IMR-90 (cell line): ENCODE results near the gene UNC5B. TPM values are rescaled to one million over a fixed set of nuclear protein-coding genes. Genes with fewer than 3 reads are reported as not detected.

Experiments used
- ATAC-seq: fragments of 200-7000 bp; cut with Tn5 transposase; 2 replicates; pipeline ENCODE4 v1.9.1; 2020; ENCODE audit warnings: low read depth, mild to moderate bottlenecking, moderate library complexity
- BruUV-seq: library from RNA; stranded (reverse); fragments of 400-500 nt; replicated peaks from 2 replicates; lab custom pipeline; 2021; lab: Mats Ljungman, UMichigan
- CTCF ChIA-PET: fragments of 300-600 bp; formaldehyde crosslinking; extraction: SDS; loops from one replicate; lab custom pipeline; 2021; ENCODE audit warnings: antibody characterized with exemption; lab: Yijun Ruan, JAX
- POLR2A ChIA-PET: fragments of 300-600 bp; sonication (Branson Sonifier 250); formaldehyde crosslinking; loops from one replicate; lab custom pipeline; 2022; ENCODE audit warnings: antibody characterized with exemption; ENCODE audit not compliant: unreplicated experiment; lab: Charles Lee
- DNase-seq: peaks from one replicate; pipeline ENCODE4 v3.0.0; 2013
- H2AFZ ChIP-seq: replicated peaks from 2 replicates; pipeline ENCODE3; 2013; ENCODE audit warnings: low read length, mild to moderate bottlenecking; ENCODE audit not compliant: poor library complexity
- H2AK5ac ChIP-seq: 2 replicates; pipeline ENCODE4 v1.6.1; 2013; ENCODE audit warnings: low read depth, low read length, inconsistent platforms
- H2AK9ac ChIP-seq: replicated peaks from 2 replicates; pipeline ENCODE3; 2013; ENCODE audit warnings: mild to moderate bottlenecking, low read depth, low read length, moderate library complexity; ENCODE audit not compliant: poor library complexity
- H2BK120ac ChIP-seq: 2 replicates; pipeline ENCODE4 v1.6.1; 2013; ENCODE audit warnings: low read depth, low read length, inconsistent platforms
- H2BK15ac ChIP-seq: 3 replicates; pipeline ENCODE4 v1.6.1; 2013; ENCODE audit warnings: low read depth, low read length, inconsistent platforms
- H2BK20ac ChIP-seq: 2 replicates; pipeline ENCODE4 v1.6.1; 2013; ENCODE audit warnings: low read depth, mild to moderate bottlenecking, inconsistent platforms, low read length, moderate library complexity
- H2BK5ac ChIP-seq: 2 replicates; pipeline ENCODE4 v1.6.1; 2013; ENCODE audit warnings: mild to moderate bottlenecking, low read depth, low read length, inconsistent platforms; ENCODE audit not compliant: poor library complexity, severe bottlenecking
- H3K14ac ChIP-seq: replicated peaks from 2 replicates; pipeline ENCODE4 v1.6.1; 2013; ENCODE audit warnings: low read depth, low read length, inconsistent platforms
- H3K18ac ChIP-seq: 2 replicates; pipeline ENCODE4 v1.6.1; 2013; ENCODE audit warnings: low read depth, low read length, control low read depth
- H3K23ac ChIP-seq: 2 replicates; pipeline ENCODE4 v1.6.1; 2013; ENCODE audit warnings: low read depth, low read length, inconsistent platforms
- H3K27ac ChIP-seq: 2 replicates; pipeline ENCODE4 v1.5.1; 2013; ENCODE audit warnings: mild to moderate bottlenecking, control low read depth, low read length; ENCODE audit not compliant: insufficient read depth
- H3K27me3 ChIP-seq: 2 replicates; pipeline ENCODE4 v1.6.1; 2013; ENCODE audit warnings: low read length; ENCODE audit not compliant: control insufficient read depth, insufficient read depth
- H3K36me3 ChIP-seq: 2 replicates; pipeline ENCODE4 v1.6.1; 2013; ENCODE audit warnings: low read length, mixed read lengths; ENCODE audit not compliant: control insufficient read depth, insufficient read depth
- H3K4ac ChIP-seq: 2 replicates; pipeline ENCODE4 v1.6.1; 2013; ENCODE audit warnings: low read depth, low read length, inconsistent platforms
- H3K4me1 ChIP-seq: 2 replicates; pipeline ENCODE4 v1.6.1; 2013; ENCODE audit warnings: low read length, mixed read lengths; ENCODE audit not compliant: control insufficient read depth, insufficient read depth
- H3K4me2 ChIP-seq: 2 replicates; pipeline ENCODE4 v1.6.1; 2013; ENCODE audit warnings: low read depth, mild to moderate bottlenecking, control low read depth, low read length, moderate library complexity
- H3K4me3 ChIP-seq: 2 replicates; pipeline ENCODE4 v1.5.1; 2013; ENCODE audit warnings: low read depth, mild to moderate bottlenecking, control low read depth, low read length, moderate library complexity; ENCODE audit not compliant: insufficient read depth
- H3K56ac ChIP-seq: 2 replicates; pipeline ENCODE4 v1.6.1; 2013; ENCODE audit warnings: low read length, inconsistent platforms; ENCODE audit not compliant: insufficient read depth; ENCODE audit errors: extremely low read depth
- H3K79me1 ChIP-seq, 2 experiments: 2 replicates each; pipeline ENCODE4 v1.6.1; 2013; ENCODE audit warnings: low read length in 2 of 2, inconsistent platforms in 1 of 2, low read depth in 1 of 2
- H3K9ac ChIP-seq: 2 replicates; pipeline ENCODE4 v1.6.1; 2013; ENCODE audit warnings: low read depth, low read length, control low read depth
- H3K9me1 ChIP-seq: 2 replicates; pipeline ENCODE4 v1.6.1; 2013; ENCODE audit warnings: low read length, inconsistent platforms; ENCODE audit not compliant: insufficient read depth
- H3K9me3 ChIP-seq: 2 replicates; pipeline ENCODE4 v1.6.1; 2013; ENCODE audit warnings: low read length; ENCODE audit not compliant: control insufficient read depth, insufficient read depth
- H4K20me1 ChIP-seq: 2 replicates; pipeline ENCODE4 v1.6.1; 2013; ENCODE audit warnings: low read length, inconsistent platforms; ENCODE audit not compliant: insufficient read depth
- H4K5ac ChIP-seq: 2 replicates; pipeline ENCODE4 v1.6.1; 2013; ENCODE audit warnings: mild to moderate bottlenecking, low read depth, low read length, control low read depth
- H4K8ac ChIP-seq, 2 experiments: 2 replicates each; pipeline ENCODE4 v1.6.1; 2013; ENCODE audit warnings: low read depth in 2 of 2, low read length in 2 of 2, control low read depth in 1 of 2, inconsistent platforms in 1 of 2
- H4K91ac ChIP-seq: 2 replicates; pipeline ENCODE4 v1.6.1; 2013; ENCODE audit warnings: low read depth, low read length, inconsistent platforms; ENCODE audit not compliant: insufficient read depth
- BHLHE40 ChIP-seq: fragments of 150-350 bp; IDR thresholded peaks from 2 replicates; pipeline ENCODE4 v1.6.1; 2016; ENCODE audit warnings: mild to moderate bottlenecking, low read depth, low read length
- CEBPB ChIP-seq: IDR thresholded peaks from 2 replicates; pipeline ENCODE4 v1.6.1; 2012; ENCODE audit warnings: low read depth, low read length, improper control_type of control experiment
- CHD1 ChIP-seq: IDR thresholded peaks from 2 replicates; pipeline ENCODE4 v1.6.1; 2012; ENCODE audit warnings: low read depth, low read length, improper control_type of control experiment
- CTCF ChIP-seq: conservative IDR thresholded peaks from 2 replicates; pipeline ENCODE4 v1.5.1; 2012; ENCODE audit warnings: mild to moderate bottlenecking, low read depth, low read length, improper control_type of control experiment
- ELK1 ChIP-seq: fragments of 150-350 bp; IDR thresholded peaks from 2 replicates; pipeline ENCODE4 v1.6.1; 2016; ENCODE audit warnings: low read depth, mild to moderate bottlenecking, low read length, moderate library complexity, borderline replicate concordance
- FOS ChIP-seq: fragments of 150-350 bp; IDR thresholded peaks from 2 replicates; pipeline ENCODE4 v1.6.1; 2016; ENCODE audit warnings: low read depth, low read length
- MAFK ChIP-seq: IDR thresholded peaks from 2 replicates; pipeline ENCODE4 v1.6.1; 2012; ENCODE audit warnings: low read depth, low read length, improper control_type of control experiment
- MAZ ChIP-seq: IDR thresholded peaks from 2 replicates; pipeline ENCODE4 v1.6.1; 2012; ENCODE audit warnings: low read depth, mild to moderate bottlenecking, low read length, improper control_type of control experiment, moderate library complexity, borderline replicate concordance
- NFE2L2 ChIP-seq: fragments of 150-350 bp; IDR thresholded peaks from 2 replicates; pipeline ENCODE4 v1.6.1; 2016; ENCODE audit warnings: low read depth, mild to moderate bottlenecking, low read length
- POLR2A ChIP-seq: IDR thresholded peaks from 2 replicates; pipeline ENCODE4 v1.6.1; 2012; ENCODE audit warnings: mild to moderate bottlenecking, low read depth, low read length
- RAD21 ChIP-seq: IDR thresholded peaks from 2 replicates; pipeline ENCODE4 v1.6.1; 2012; ENCODE audit warnings: low read length, improper control_type of control experiment
- RCOR1 ChIP-seq: IDR thresholded peaks from 2 replicates; pipeline ENCODE4 v1.6.1; 2012; ENCODE audit warnings: mild to moderate bottlenecking, low read length, improper control_type of control experiment; ENCODE audit not compliant: insufficient replicate concordance
- RFX5 ChIP-seq: IDR thresholded peaks from 2 replicates; pipeline ENCODE4 v1.8.0; 2012; ENCODE audit warnings: low read depth, mild to moderate bottlenecking, low read length, moderate library complexity
- SMC3 ChIP-seq: fragments of 150-350 bp; IDR thresholded peaks from 2 replicates; pipeline ENCODE4 v1.6.1; 2016; ENCODE audit warnings: low read depth, mild to moderate bottlenecking, antibody characterized with exemption, low read length, moderate library complexity
- USF2 ChIP-seq: fragments of 150-350 bp; IDR thresholded peaks from 2 replicates; pipeline ENCODE4 v1.6.1; 2017; ENCODE audit warnings: mild to moderate bottlenecking, antibody characterized with exemption, low read length, low read depth
- WGBS, 2 experiments: methylation state at CpG; one replicate each; pipeline versions ENCODE4 v1.1.5 to v1.1.7; 2013; ENCODE audit warnings: missing lambda C conversion rate in 2 of 2; ENCODE audit not compliant: insufficient read length in 1 of 2; ENCODE audit errors: extremely low coverage in 2 of 2; 5-methylcytosine and 5-hydroxymethylcytosine counted together
- dilution Hi-C: fragments of 300-500 bp; cut with HindIII; formaldehyde crosslinking; loops from one replicate; pipeline ENCODE4 v1.14.3; 2018; ENCODE audit warnings: low sequenced_read_pairs; ENCODE audit not compliant: unreplicated experiment
- in situ Hi-C: fragments of 300-500 bp; cut with MboI; formaldehyde crosslinking; loops from 3 replicates; pipeline ENCODE4 v1.14.3; 2019; ENCODE audit warnings: low sequenced_read_pairs, inconsistent platforms, mixed read lengths
- intact Hi-C: fragments of 100-400 bp; cut with micrococcal nuclease; formaldehyde crosslinking; loops from 2 replicates; pipeline ENCODE4 v1.10.0; 2022
- polyA plus RNA-seq, 3 experiments: library from polyadenylated mRNA; depleted of rRNA; stranded (reverse); fragments of >200 nt; gene quantifications; 2 replicates each; pipeline ENCODE4 v1.2.3, GENCODE V29; 2012; ENCODE audit warnings: low replicate concordance in 1 of 3
- total RNA-seq: library from RNA; depleted of rRNA; stranded (reverse); fragments of >200 nt; gene quantifications from 2 replicates; pipeline ENCODE4 v1.2.3, GENCODE V29; 2012

Gene UNC5B
- total and polyA plus RNA-seq, 2 of the 4 experiments (the other 2 are of a cell fraction): 1.6 to 4.2 TPM

- intact Hi-C loops: no loop called here
- H4K20me1 ChIP-seq: no peaks in the 10 kb centered on the region
- no peak overlapping the region for H3K4me3 ChIP-seq
- dilution Hi-C loops: no loop called here
- H2BK120ac ChIP-seq: no peak overlapping the region
- no peak overlapping the region for H2BK20ac ChIP-seq
- no peaks in the 10 kb centered on the region for H3K27me3 ChIP-seq
- no peak overlapping the region for H4K8ac ChIP-seq
- no peak overlapping the region for H2BK15ac ChIP-seq
- no TSS peak for BruUV-seq
- WGBS, 2 experiments: 100% methylated on average over 4 of the region's 11 CpGs; no CpG with 5 or more reads in 1 of the 2 experiments
- peaks cover 9% of the 10 kb centered on the region; the same call in 1 of the 2 replicates for H3K4me1 ChIP-seq
- H4K91ac ChIP-seq: no peak overlapping the region
- CTCF ChIA-PET: interaction anchor here (0.8 kb wide), 1 partner anchor 8 kb away, joined by 3 read pairs; no protein-coding TSS in a partner anchor
- no peak overlapping the region for H3K9ac ChIP-seq
- no peak overlapping the region for H4K5ac ChIP-seq
- no peaks in the 10 kb centered on the region for H3K9me1 ChIP-seq
- no peak for DNase-seq
- no peak overlapping the region for H3K18ac ChIP-seq
- in situ Hi-C loops: no loop called here
- H3K79me1 ChIP-seq: no peaks in the 10 kb centered on the region
- no peak overlapping the region for H2BK5ac ChIP-seq
- POLR2A ChIA-PET: no interaction called here
- H3K4ac ChIP-seq: no peak overlapping the region
- ATAC-seq: no peak
- no peaks in the 10 kb centered on the region for H3K9me3 ChIP-seq
- no peak overlapping the region for H3K27ac ChIP-seq
- H3K14ac ChIP-seq: no peak overlapping the region
- no peak overlapping the region for H2AFZ ChIP-seq
- no peak overlapping the region for H2AK9ac ChIP-seq
- no peak overlapping the region for H2AK5ac ChIP-seq
- no peak overlapping the region for H3K56ac ChIP-seq
- no peak overlapping the region for H3K23ac ChIP-seq
- H3K36me3 ChIP-seq: no peaks in the 10 kb centered on the region; the same call in 1 of the 2 replicates
- no peak overlapping the region for H3K4me2 ChIP-seq
- no peak for TF ChIP-seq POLR2A
- no peak for TF ChIP-seq CHD1
- TF ChIP-seq ELK1: no peak
- no peak for TF ChIP-seq FOS
- TF ChIP-seq RFX5: no peak
- no peak for TF ChIP-seq BHLHE40
- TF ChIP-seq NFE2L2: no peak
- TF ChIP-seq SMC3: no peak
- no peak for TF ChIP-seq USF2
- TF ChIP-seq RCOR1: no peak
- no peak for TF ChIP-seq MAFK
- TF ChIP-seq CEBPB: no peak
- no peak for TF ChIP-seq RAD21
- TF ChIP-seq CTCF: no peak
- TF ChIP-seq MAZ: no peak
Measured at GRCh38 chr10:71277914-71278665, 65.7 kb downstream of the UNC5B start.
